Embryonic facial prominence (tissue), 1 donor: ENCODE data around the gene NRXN3.

Experiments used
- DNase-seq: peaks from one replicate; pipeline ENCODE4 v3.0.0-alpha.2; 2016; ENCODE audit errors: extremely low spot score

Gene NRXN3

GRCh38 chr14:78709795-78710557 lies 539.8 kb downstream of the NRXN3 start:
- DNase-seq: no peak

DNA sequence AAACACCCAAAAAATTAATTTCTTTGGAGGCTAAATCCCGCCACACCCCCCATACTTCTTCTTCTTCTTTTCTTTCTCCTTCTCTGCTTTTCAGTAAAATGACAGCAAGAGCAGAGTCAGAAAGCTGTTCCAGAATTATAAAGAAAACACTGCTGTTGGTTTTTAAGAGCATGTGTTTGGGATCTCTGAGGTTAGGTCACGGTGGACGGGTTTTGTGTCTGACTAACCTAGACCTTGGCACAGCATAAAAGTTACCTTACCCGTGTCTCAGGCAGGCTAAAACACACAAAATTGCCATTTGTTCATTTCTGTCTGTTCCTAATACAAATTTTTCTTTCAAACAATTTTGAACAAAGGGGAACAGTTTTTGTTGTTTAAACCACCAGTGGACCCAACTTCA lies 540.8 kb downstream of the NRXN3 start:
- DNase-seq: no peak

DNA sequence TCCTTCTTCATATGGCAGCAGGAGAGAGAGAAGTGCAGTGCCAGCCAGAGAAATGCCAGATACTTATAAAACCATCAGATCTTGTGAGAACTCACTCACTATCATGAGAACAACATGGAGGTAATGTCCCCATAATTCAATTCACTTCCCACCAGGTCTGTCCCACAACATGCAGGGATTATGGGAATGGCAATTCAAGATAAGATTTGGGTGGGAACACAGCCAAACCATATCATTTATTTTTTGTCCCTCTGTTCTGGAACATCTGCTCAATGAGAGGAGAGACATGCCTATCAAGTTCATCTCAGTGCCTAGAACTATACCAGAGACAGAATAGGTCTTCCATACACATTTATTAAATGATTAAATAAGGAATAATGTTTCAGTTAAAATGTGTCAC lies 543.5 kb downstream of the NRXN3 start:
- no peak for DNase-seq

DNA sequence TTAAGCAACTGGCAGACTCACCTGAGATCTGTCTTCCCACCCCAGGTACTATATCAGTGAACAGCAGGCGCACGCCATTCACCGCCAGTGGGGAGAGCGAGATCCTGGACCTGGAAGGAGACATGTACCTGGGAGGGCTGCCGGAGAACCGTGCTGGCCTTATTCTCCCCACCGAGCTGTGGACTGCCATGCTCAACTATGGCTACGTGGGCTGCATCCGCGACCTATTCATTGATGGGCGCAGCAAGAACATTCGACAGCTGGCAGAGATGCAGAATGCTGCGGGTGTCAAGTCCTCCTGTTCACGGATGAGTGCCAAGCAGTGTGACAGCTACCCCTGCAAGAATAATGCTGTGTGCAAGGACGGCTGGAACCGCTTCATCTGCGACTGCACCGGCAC lies 544.5 kb downstream of the NRXN3 start:
- no peak for DNase-seq

DNA sequence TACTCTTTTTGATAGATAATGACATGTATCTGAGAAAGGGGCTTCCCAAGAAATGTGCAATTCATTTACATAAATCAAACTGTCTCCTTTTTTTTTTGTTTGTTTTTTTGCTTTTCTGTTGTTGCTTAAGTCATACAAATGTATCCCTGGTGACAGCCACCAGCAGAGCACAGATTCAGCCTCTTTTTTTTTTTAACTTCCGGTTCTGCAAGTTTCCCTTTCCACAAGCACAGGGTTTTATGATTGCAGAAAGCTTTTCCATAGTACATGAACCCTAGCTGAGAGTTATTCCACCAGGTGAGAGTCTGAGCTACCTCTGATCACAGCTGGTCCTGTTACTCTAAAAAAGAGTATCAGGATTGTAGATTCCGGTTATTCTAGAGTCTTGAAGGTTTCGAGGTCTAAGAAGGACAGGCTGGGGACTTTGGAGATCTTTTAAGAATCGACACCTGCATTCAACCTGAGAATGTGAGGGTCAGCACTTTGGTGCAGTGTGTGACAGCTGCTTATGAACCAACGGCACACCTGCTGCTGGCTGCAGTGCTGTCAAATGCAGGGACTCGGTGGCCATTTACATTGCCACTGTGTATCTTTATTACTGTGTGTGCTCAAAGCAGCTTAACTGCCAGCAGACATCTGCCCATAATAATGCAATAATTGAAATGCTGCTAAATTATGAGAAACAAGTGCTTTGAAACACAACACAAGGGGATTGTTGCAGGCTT lies 551.7 kb downstream of the NRXN3 start:
- DNase-seq: no peak

DNA sequence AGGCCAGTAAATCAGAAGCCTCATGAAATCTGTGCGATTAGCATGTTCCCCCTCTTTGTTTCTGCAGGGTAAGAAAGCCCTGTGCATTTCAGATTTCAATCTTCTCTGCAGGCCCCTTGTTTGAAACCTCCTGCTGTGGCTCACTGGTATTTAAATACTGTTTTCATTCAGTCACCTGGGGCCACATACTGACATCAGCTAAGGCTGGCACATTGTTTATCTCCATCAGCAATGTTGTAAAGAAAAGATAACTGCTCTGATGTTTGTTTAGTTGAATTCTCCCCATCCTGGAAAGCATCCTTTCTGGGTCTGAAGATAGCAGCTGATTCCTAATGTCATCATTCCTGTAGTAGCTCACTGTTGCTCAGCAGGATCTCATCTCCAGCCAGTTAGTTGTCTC lies 554.9 kb downstream of the NRXN3 start:
- no peak for DNase-seq

DNA sequence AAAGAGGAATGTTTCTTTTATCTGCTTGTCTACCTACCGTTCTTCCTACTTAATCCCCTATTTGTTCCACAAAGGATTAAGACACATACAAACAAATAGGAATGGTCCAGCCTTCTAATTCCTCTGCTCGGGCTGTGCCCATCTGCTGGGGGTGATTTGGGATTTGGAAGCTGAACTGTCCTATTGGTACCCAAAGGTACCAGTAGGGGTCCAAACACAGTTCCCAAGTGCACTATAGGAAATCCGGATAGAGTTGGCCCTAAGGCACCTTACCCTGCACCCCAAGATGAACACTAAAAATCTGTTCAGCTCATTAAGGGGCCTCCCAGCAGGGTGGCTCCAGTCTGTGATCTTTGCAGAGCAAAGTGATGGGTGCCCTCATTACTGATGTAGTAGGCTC lies 566.9 kb downstream of the NRXN3 start:
- DNase-seq: no peak

DNA sequence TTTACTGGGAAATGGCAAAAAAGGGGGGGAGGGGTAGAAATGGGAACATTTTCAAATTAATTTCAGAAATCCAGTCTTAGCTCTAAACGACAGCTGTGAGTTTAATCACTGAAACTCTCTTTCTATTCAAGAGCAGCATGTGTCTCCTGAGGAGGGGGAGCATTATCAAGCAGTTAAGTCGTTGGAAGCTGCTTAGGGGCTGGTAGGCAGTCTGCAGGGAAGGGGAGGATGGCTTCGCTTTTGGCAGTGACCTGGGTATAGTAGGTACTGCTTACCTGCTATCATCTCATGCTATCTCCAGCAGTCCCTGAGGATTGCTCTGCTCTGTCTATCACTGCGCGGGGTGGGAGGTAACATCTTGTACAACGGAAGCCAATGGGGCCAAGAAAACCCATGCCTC lies 567.4 kb downstream of the NRXN3 start:
- DNase-seq: no peak

GRCh38 chr14:78746086-78746595 lies 576.0 kb downstream of the NRXN3 start:
- no peak for DNase-seq

GRCh38 chr14:78747813-78748212 lies 577.6 kb downstream of the NRXN3 start:
- DNase-seq: no peak

- no peak for DNase-seq
These were observed 582.5 kb downstream of the NRXN3 start for GRCh38 chr14:78752518-78753188.

- no peak for DNase-seq
These were observed 583.9 kb downstream of the NRXN3 start for GRCh38 chr14:78754059-78754458.

DNA sequence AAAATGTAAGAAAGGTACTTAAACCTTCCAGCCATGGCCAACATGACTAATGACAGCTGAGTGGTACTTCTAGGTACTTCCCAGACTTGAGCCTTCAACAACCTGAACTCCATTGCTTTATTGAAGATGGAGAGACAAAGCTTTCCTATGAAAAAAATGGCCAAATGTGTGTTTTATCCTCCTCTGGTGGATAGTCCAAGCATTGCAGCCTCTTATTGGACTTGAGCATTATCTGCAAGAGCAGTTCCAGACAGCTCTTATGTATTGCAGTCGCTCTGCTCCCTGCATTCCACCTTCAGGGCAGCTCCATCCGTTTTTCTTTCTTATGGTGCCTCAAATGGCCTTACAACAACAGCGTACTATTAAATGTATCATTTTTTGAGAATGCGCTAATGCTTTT lies 588.2 kb downstream of the NRXN3 start:
- DNase-seq: no peak

- no peak for DNase-seq
These were observed 592.2 kb downstream of the NRXN3 start for GRCh38 chr14:78762331-78762730.

GRCh38 chr14:78763746-78764145 lies 593.6 kb downstream of the NRXN3 start:
- DNase-seq: no peak

- DNase-seq: no peak
These were observed 594.1 kb downstream of the NRXN3 start for GRCh38 chr14:78764240-78764639.

- no peak for DNase-seq
These were observed 594.5 kb downstream of the NRXN3 start for GRCh38 chr14:78764645-78765044.

GRCh38 chr14:78767436-78767835 lies 597.3 kb downstream of the NRXN3 start:
- DNase-seq: no peak

- DNase-seq: no peak
These were observed 612.4 kb downstream of the NRXN3 start for GRCh38 chr14:78782551-78782950.

GRCh38 chr14:78785265-78785664 lies 615.1 kb downstream of the NRXN3 start:
- DNase-seq: no peak

DNA sequence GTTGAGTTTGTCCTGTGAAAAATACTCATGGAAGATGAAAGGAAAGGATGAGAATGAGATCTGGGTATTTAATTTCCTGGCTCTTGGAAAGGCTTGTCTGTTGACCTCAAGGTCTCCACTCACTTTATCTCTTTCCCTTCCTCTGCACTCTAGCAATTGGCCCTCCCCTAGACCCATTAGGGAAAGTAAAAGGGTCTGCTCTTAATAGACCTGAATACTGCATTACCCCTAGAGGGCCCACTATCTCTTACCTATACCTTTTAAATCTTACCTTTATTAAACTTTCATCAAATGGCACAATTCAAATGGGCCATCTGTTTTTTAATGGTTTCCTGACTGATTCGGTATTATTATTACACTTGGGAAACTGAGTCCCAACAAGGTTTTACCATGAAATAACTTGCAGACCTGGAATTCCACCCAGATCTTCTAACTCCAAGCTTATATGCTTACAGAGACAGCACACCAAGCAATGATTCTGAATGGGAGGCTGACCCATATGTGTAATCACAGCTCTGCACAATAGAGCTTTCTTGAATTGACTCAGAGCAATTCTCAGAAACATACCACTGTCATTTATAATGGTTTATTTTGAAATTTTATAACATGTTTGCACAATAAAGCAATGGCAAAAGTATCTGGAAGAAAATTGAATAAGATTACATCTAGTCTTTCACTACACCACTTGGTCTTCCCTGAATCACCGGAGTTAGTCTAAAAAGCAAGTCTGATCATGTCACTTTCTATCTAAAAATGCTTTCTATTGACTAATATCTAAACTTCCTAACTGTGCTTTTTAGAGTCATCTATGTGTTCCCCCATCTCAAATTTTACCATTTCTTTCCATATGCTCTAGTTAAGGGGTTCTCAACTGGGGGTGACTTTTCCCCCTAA lies 618.5 kb downstream of the NRXN3 start:
- no peak for DNase-seq

GRCh38 chr14:78790271-78790670 lies 620.1 kb downstream of the NRXN3 start:
- DNase-seq: no peak
